Measurements from ENCODE around the gene SMYD3.

Gene SMYD3

DNA sequence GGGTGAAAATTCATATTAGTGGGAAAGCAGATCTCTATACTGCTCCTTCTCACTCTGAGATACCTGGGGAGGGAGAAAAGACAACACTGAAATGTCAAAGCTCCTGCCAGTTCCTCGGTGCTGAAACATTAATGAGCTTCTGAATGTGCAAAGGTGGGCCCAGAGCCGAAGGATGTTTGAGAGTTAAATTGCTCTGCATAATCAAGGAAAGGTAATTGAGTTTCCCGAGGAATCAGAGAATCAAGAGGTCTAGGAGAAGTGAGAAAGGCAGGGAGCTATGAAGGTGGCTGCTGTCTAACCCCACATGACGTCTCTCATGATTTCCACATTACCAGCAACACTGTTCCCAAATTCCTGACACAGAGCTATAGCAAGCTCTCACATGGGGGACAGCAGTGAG, 346.7 kb downstream of the SMYD3 start:
- Histone ChIP-seq H3K4me1 (ENCODE audit: control insufficient read depth, insufficient read depth, low read length) (no peaks in the 10 kb centered on the region), H3K27ac (ENCODE audit: extremely low read depth, low read depth, low read length) (no peak overlapping the region), H3K36me3 (ENCODE audit: control insufficient read depth in 2 of 2, insufficient read depth in 1 of 2, low read length in 2 of 2) (no peaks in the 10 kb centered on the region), H3K4me3 (ENCODE audit: low read depth, low read length) (no peak overlapping the region), H3K9me3 (ENCODE audit: control insufficient read depth, insufficient read depth, low read depth, low read length) (no peaks in the 10 kb centered on the region)
- TF ChIP-seq BCL11A (tag by site-specific recombination; IDR thresholded peaks at IDR 0.05; ENCODE audit: low read depth) (no peak), ZNF391 (tag by site-specific recombination; IDR thresholded peaks at IDR 0.05; ENCODE audit: borderline replicate concordance, low read depth) (no peak), BCL11B (tag by site-specific recombination; IDR thresholded peaks at IDR 0.05; ENCODE audit: low read depth) (no peak)
- TF ChIP-seq, protein P1, sequence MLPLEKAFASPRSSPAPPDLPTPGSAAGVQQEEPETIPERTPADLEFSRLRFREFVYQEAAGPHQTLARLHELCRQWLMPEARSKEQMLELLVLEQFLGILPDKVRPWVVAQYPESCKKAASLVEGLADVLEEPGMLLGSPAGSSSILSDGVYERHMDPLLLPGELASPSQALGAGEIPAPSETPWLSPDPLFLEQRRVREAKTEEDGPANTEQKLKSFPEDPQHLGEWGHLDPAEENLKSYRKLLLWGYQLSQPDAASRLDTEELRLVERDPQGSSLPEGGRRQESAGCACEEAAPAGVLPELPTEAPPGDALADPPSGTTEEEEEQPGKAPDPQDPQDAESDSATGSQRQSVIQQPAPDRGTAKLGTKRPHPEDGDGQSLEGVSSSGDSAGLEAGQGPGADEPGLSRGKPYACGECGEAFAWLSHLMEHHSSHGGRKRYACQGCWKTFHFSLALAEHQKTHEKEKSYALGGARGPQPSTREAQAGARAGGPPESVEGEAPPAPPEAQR (tag by site-specific recombination; IDR thresholded peaks at IDR 0.05), result no peak
- POLR2A ChIA-PET, result no interaction called here
- CTCF ChIA-PET, result no interaction called here

DNA sequence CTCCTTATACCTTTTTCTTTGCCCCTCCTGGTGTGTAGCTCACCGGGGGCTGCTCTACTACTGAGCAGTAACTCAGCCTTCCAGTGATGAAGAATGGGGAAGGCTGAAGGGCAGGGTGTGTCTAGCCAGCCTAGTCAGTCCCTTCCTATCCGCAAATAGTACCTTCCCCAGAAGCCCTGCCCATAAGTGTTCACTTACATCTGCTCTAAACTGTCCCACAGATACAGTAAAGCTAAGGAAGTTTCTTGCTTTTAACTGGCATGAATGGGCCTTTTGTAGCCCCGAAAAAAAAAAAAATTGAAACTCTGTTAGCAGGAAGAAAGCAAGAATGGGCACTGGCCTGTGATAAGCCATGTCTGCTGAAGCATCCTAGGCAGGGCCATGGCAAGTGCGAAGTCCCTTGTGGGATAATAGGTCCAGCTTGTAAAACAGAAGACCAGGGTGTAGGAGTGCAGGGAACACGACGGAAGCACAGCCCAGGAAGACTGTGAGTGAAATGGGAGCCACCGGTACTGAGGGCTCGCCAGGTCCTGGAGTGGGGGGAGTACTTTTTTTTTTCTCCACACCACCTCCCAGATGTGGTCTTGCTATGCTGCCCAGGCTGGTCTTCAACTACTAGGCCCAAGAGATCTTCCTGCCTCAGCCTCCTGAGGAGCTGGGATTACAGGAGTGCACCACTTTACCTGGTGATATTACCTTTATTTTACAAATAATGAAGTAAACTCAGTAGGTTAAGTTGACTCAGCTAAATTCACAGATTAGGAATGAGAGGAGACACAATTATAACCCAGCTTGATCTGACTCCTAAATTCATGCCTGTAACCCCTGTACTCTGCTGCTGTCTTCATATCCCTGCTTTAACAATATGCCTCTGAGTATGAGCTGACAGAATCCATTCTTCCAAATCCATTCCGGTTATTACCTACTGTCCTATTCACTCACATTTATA, 347.5 kb downstream of the SMYD3 start:
- Histone ChIP-seq H3K36me3 (ENCODE audit: control insufficient read depth in 2 of 2, insufficient read depth in 1 of 2, low read length in 2 of 2) (no peaks in the 10 kb centered on the region), H3K4me1 (ENCODE audit: control insufficient read depth, insufficient read depth, low read length) (no peaks in the 10 kb centered on the region), H3K4me3 (ENCODE audit: low read depth, low read length) (no peak overlapping the region), H3K27ac (ENCODE audit: extremely low read depth, low read depth, low read length) (no peak overlapping the region), H3K9me3 (ENCODE audit: control insufficient read depth, insufficient read depth, low read depth, low read length) (no peaks in the 10 kb centered on the region)
- CTCF ChIA-PET, result no interaction called here
- POLR2A ChIA-PET, result no interaction called here
- TF ChIP-seq ZNF658 (tag by site-specific recombination; IDR thresholded peaks at IDR 0.05) (no peak), OSR2 (tag by site-specific recombination; IDR thresholded peaks at IDR 0.05) (no peak), ZNF701 (tag by site-specific recombination; IDR thresholded peaks at IDR 0.05) (no peak), ZNF670 (tag by site-specific recombination; IDR thresholded peaks at IDR 0.05; ENCODE audit: low read depth) (no peak), ZFHX2 (tag by site-specific recombination; conservative IDR thresholded peaks at IDR 0.05) (no peak), ZNF366 (tag by site-specific recombination; conservative IDR thresholded peaks at IDR 0.05) (no peak), ZNF626 (tag by site-specific recombination; IDR thresholded peaks at IDR 0.05) (no peak), SCRT1 (tag by site-specific recombination; IDR thresholded peaks at IDR 0.05; ENCODE audit: borderline replicate concordance) (no peak), ZNF221 (tag by site-specific recombination; IDR thresholded peaks at IDR 0.05; ENCODE audit: borderline replicate concordance) (no peak), ZSCAN30 (tag by site-specific recombination; IDR thresholded peaks at IDR 0.05) (no peak), ZXDB (tag by site-specific recombination; IDR thresholded peaks at IDR 0.05) (no peak), ZFP69B (tag by site-specific recombination; IDR thresholded peaks at IDR 0.05) (no peak), ZNF76 (tag by site-specific recombination; IDR thresholded peaks at IDR 0.05; ENCODE audit: borderline replicate concordance, low read depth) (no peak), ZNF521 (tag by site-specific recombination; IDR thresholded peaks at IDR 0.05) (no peak), MEIS1 (CRISPR knock-in tag; IDR thresholded peaks at IDR 0.05; ENCODE audit: borderline replicate concordance) (no peak)
- TF ChIP-seq, protein P2, sequence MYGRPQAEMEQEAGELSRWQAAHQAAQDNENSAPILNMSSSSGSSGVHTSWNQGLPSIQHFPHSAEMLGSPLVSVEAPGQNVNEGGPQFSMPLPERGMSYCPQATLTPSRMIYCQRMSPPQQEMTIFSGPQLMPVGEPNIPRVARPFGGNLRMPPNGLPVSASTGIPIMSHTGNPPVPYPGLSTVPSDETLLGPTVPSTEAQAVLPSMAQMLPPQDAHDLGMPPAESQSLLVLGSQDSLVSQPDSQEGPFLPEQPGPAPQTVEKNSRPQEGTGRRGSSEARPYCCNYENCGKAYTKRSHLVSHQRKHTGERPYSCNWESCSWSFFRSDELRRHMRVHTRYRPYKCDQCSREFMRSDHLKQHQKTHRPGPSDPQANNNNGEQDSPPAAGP (tag by site-specific recombination; IDR thresholded peaks at IDR 0.05), result no peak
- TF ChIP-seq, protein P3, sequence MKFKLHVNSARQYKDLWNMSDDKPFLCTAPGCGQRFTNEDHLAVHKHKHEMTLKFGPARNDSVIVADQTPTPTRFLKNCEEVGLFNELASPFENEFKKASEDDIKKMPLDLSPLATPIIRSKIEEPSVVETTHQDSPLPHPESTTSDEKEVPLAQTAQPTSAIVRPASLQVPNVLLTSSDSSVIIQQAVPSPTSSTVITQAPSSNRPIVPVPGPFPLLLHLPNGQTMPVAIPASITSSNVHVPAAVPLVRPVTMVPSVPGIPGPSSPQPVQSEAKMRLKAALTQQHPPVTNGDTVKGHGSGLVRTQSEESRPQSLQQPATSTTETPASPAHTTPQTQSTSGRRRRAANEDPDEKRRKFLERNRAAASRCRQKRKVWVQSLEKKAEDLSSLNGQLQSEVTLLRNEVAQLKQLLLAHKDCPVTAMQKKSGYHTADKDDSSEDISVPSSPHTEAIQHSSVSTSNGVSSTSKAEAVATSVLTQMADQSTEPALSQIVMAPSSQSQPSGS (tag by site-specific recombination; IDR thresholded peaks at IDR 0.05; ENCODE audit: low read depth), result no peak
